Prostate gland (tissue), 2 donors: ENCODE measurements around the gene PEX5. TPM values are rescaled to one million over a fixed set of nuclear protein-coding genes. Genes with fewer than 3 reads are reported as not detected.

Experiments used
- DNase-seq: peaks from one replicate; pipeline ENCODE4 v3.0.0-alpha.2; 2019; ENCODE audit warnings: low spot score
- H3K27ac ChIP-seq, 2 donors: fragments of 200-600 bp; sonication (generic); 2 replicates each; pipeline ENCODE4 v1.5.1; 2017 to 2019
- H3K27me3 ChIP-seq: fragments of 200-600 bp; sonication (generic); replicated peaks from 2 replicates; pipeline ENCODE4 v1.5.1; 2019; ENCODE audit not compliant: insufficient read depth
- H3K36me3 ChIP-seq, 2 donors: fragments of 200-600 bp; sonication (generic); 1 replicate in 1 of 2; 2 replicates in 1 of 2; pipeline versions ENCODE4 v1.5.1 to v1.8.1; 2017 to 2019
- H3K4me1 ChIP-seq: fragments of 200-600 bp; sonication (generic); replicated peaks from 2 replicates; pipeline ENCODE4 v1.5.1; 2019
- H3K4me3 ChIP-seq, 2 donors: fragments of 200-600 bp; sonication (generic); 2 replicates each; pipeline ENCODE4 v1.5.1; 2017 to 2019
- H3K9me3 ChIP-seq: fragments of 200-600 bp; sonication (generic); 2 replicates; pipeline ENCODE4 v1.5.1; 2017
- POLR2A ChIP-seq: fragments of 450-650 bp; IDR thresholded peaks from one replicate; pipeline ENCODE4 v1.6.1; 2016; ENCODE audit warnings: antibody characterized with exemption, mild to moderate bottlenecking
- POLR2AphosphoS5 ChIP-seq: sonication (generic); formaldehyde crosslinking; IDR thresholded peaks from one replicate; pipeline ENCODE4 v1.6.1; 2017; ENCODE audit warnings: antibody characterized with exemption
- WGBS: methylation state at CpG from one replicate; pipeline ENCODE4 v1.1.5; 2018; 5-methylcytosine and 5-hydroxymethylcytosine counted together
- intact Hi-C: fragments of 100-400 bp; cut with DNase I; formaldehyde crosslinking; loops from one replicate; pipeline ENCODE4 v1.14.2; 2022
- total RNA-seq, 2 donors: library from RNA; depleted of rRNA; stranded (reverse); fragments of >200 nt; gene quantifications; one replicate each; pipeline ENCODE4 v1.1.0, GENCODE V29; 2016
- TF ChIP-seq, protein P1 (sequence below), 4 experiments: fragments of 200-600 bp in 2 of 4; fragments of 450-650 bp in 2 of 4; sonication (generic) in 2 of 4; IDR thresholded peaks; 1 replicate in 3 of 4; 2 replicates in 1 of 4; pipeline ENCODE4 v1.5.1; 2016 to 2019; ENCODE audit warnings: antibody characterized with exemption in 4 of 4, mild to moderate bottlenecking in 2 of 4, moderate library complexity in 2 of 4

PEX5 gene
- total RNA-seq, 2 donors from 2014 or later = 26.2 to 78.6 TPM

DNA sequence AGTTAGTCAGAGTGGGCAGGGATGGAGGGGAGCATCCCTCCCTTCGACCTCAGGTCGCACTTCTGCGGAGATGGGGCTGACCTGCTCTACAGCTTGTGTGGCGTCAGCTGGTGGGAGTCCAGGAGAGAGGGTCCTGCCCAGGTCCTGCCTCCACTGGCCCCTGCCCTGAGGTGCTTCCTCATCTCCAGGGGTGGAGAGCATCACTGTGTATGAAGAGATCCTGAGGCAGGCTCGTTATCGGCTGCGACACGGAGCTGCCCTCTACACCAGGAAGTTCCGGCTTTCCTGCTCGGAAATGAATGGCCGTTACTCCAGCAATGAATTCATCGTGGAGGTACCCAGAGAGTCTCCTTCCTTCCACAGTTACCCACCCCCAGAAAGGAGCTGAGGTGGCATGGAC, 39.1 kb upstream of the PEX5 start:
- 93% methylated on average over 12 of the region's 12 CpGs for WGBS
- peaks cover 2 to 7% of the 10 kb centered on the region in 2 donors for H3K36me3 ChIP-seq

DNA sequence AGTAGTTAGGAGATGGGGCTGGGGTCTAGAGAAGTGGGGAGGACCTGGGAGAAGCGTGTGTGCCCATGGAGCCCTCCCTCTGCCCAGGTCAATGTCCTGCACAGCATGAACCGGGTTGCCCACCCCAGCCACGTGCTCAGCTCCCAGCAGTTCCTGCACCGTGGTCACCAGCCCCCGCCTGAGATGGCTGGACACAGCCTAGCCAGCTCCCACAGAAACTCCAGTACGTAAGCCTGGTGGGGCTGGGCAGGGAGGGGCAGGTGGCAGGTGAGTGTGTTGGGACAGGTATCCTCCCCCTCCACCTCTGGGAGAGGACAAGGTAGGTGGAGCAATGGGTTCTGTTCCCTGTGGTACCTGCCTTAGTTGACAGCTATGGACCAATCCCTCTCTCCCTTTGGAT, 38.6 kb upstream of the PEX5 start:
- WGBS = 95% methylated on average over 6 of the region's 6 CpGs
- DNase-seq = no peak
- Histone ChIP-seq H3K4me1 (no peaks in the 10 kb centered on the region), H3K4me3 (no peak overlapping the region), H3K9me3 (no peaks in the 10 kb centered on the region), H3K36me3 (peaks cover 2 to 7% of the 10 kb centered on the region in 2 donors), H3K27me3 (no peaks in the 10 kb centered on the region), H3K27ac (no peak overlapping the region)
- no peak for TF ChIP-seq POLR2AphosphoS5
- intact Hi-C loops = no loop called here

More for the DNA sequence above, 39.1 kb upstream of the PEX5 start:
- intact Hi-C loops = no loop called here
- Histone ChIP-seq H3K4me1 (no peaks in the 10 kb centered on the region), H3K27me3 (no peaks in the 10 kb centered on the region), H3K27ac (no peak overlapping the region), H3K4me3 (no peak overlapping the region), H3K9me3 (no peaks in the 10 kb centered on the region)
- no peak for TF ChIP-seq POLR2AphosphoS5
- TF ChIP-seq POLR2A = no peak
- TF ChIP-seq, protein P1, sequence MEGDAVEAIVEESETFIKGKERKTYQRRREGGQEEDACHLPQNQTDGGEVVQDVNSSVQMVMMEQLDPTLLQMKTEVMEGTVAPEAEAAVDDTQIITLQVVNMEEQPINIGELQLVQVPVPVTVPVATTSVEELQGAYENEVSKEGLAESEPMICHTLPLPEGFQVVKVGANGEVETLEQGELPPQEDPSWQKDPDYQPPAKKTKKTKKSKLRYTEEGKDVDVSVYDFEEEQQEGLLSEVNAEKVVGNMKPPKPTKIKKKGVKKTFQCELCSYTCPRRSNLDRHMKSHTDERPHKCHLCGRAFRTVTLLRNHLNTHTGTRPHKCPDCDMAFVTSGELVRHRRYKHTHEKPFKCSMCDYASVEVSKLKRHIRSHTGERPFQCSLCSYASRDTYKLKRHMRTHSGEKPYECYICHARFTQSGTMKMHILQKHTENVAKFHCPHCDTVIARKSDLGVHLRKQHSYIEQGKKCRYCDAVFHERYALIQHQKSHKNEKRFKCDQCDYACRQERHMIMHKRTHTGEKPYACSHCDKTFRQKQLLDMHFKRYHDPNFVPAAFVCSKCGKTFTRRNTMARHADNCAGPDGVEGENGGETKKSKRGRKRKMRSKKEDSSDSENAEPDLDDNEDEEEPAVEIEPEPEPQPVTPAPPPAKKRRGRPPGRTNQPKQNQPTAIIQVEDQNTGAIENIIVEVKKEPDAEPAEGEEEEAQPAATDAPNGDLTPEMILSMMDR (IDR thresholded peaks at IDR 0.05) = no peak
- DNase-seq = no peak

DNA sequence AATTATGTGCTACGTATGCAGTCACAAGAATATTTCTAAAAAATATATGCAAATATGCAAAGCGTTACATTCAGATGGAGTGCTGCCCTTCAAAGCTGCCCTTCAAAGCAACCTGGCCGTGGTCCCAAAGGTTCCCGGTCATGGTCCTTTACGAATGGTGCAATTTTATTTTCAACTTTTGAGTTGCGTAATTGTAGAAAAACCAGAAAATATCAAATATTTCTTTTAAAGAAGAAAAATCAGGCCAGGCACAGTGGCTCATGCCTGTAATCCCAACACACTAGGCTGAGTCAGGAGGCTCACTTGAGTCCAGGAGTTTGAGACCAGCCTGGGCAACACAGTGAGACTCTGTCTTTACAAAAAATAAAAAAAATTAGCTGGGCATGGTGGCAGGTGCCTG, 38.0 kb upstream of the PEX5 start:
- WGBS = 96% methylated on average over 6 of the region's 6 CpGs
- Histone ChIP-seq H3K9me3 (no peaks in the 10 kb centered on the region), H3K4me1 (no peaks in the 10 kb centered on the region), H3K27me3 (no peaks in the 10 kb centered on the region), H3K27ac (no peak overlapping the region), H3K4me3 (no peak overlapping the region), H3K36me3 (peaks cover 2 to 7% of the 10 kb centered on the region in 2 donors)
- intact Hi-C loops = no loop called here
- DNase-seq = no peak
- no peak for TF ChIP-seq POLR2AphosphoS5
- no peak for TF ChIP-seq POLR2A
- TF ChIP-seq, protein P1 (IDR thresholded peaks at IDR 0.05) = no peak

DNA sequence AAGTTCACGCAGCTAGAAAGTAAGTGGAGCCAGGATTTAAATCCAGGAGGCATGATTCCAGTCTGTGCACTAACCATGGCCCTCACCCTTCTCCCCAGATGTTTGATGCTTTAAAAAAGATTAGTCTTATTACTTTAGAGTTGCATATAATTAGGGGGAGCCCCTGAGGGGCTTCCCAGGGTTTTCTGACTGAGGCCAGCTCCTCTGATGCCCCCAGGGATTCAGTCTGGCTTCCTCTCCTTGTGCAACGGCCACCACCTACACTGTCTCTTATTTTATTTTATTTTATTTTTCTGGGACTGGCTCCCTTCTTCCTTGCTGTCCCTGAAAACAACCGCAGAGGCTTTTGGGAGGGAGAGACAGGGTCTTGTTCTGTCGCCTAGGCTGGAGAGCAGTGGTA, 36.7 kb upstream of the PEX5 start:
- Histone ChIP-seq H3K4me1 (no peaks in the 10 kb centered on the region), H3K27me3 (no peaks in the 10 kb centered on the region), H3K9me3 (no peaks in the 10 kb centered on the region), H3K27ac (no peak overlapping the region), H3K4me3 (no peak overlapping the region), H3K36me3 (peaks cover 2 to 7% of the 10 kb centered on the region in 2 donors)
- TF ChIP-seq, protein P1 (IDR thresholded peaks at IDR 0.05) = no peak
- TF ChIP-seq POLR2A = no peak
- TF ChIP-seq POLR2AphosphoS5 = no peak
- WGBS = 88% methylated on average over 4 of the region's 4 CpGs
- no peak for DNase-seq
- intact Hi-C loops = no loop called here

DNA sequence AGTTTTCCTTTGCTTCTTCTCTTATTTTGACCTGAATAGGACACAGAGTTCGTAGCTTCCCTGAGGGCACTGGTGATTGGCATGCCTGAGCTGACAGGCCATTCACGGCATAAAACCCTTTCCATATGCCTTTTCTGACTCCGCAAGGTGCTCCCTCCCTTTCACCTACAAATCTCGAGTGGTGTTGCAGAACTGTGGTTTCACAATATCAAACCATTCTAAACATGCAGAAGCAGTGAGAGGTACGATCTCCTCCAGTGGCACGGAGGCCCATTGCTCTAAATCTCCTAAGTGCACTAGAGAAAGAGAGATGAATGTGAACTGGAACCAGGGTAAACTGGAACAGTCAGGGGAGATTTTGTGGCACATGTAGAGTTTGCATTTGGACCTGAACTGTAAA, 35.4 kb upstream of the PEX5 start:
- DNase-seq = no peak
- TF ChIP-seq POLR2A = no peak
- no peak for TF ChIP-seq POLR2AphosphoS5
- TF ChIP-seq, protein P1 (IDR thresholded peaks at IDR 0.05) = no peak
- Histone ChIP-seq H3K27ac (no peak overlapping the region), H3K36me3 (peaks cover 0 to 4% of the 10 kb centered on the region in 2 donors), H3K4me3 (no peak overlapping the region), H3K9me3 (no peaks in the 10 kb centered on the region), H3K27me3 (no peaks in the 10 kb centered on the region), H3K4me1 (no peaks in the 10 kb centered on the region)
- intact Hi-C loops = no loop called here
- WGBS = 85% methylated on average over 6 of the region's 6 CpGs
